HG03103 (cell line): ENCODE data around the gene TRABD.

Experiments
- ATAC-seq: cut with Tn5 transposase; IDR thresholded peaks from one replicate; pipeline ENCODE4 v1.9.1; 2021; ENCODE audit warnings: low read depth; ENCODE audit not compliant: unreplicated experiment

Gene TRABD

DNA sequence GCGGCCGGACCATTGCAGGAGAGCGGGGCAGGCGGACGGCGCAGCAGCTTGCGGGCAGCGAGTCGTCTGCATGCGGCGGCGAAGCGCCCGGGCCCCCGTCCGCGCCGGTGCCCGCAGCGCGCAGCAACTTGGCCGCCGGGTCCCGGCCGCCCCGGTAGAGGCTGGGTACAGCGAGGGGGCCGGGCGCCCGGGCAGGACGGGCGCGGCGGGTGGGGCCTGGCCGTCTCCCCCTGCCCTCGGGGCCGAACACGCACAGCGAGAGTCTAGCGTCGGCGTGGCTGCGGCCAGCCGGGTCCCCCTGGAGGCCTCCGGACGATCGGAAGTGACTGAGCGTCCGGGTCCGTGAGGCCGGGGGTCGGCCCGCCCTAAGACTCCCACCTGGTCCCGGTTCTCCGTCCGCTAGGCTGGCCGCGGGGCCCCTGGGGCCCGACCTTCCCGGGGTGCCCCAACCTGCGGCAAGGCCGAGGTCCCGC lies 775 bp upstream of the TRABD start:
- ATAC-seq: no peak

DNA sequence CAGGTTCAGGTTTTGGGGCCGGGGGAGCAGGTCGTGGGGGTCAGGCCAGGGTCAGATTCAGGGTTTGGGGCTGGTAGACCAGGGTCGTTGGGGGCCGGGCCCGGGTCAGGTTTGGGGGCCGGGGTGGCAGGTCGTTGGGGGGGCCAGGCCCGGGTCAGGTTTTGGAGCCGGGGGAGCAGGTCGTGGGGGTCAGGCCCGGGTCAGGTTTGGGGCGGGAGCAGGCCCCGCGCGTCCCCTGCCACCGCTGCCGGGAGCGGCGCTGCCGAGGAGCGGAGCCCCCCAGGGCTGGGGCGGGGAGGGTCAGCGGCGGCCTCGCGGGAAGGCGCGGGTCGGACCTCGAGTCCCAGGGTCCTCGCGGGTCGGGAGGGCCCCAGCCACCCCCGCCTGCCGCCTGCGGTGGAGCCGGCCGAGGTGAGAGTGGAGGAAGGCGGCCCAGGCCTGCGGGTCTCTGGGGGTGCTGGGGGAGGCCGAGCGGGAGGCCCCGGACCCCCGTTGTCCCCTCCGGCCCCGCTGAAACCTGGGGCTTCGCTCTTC lies 535 bp downstream of the TRABD start:
- ATAC-seq: no peak

DNA sequence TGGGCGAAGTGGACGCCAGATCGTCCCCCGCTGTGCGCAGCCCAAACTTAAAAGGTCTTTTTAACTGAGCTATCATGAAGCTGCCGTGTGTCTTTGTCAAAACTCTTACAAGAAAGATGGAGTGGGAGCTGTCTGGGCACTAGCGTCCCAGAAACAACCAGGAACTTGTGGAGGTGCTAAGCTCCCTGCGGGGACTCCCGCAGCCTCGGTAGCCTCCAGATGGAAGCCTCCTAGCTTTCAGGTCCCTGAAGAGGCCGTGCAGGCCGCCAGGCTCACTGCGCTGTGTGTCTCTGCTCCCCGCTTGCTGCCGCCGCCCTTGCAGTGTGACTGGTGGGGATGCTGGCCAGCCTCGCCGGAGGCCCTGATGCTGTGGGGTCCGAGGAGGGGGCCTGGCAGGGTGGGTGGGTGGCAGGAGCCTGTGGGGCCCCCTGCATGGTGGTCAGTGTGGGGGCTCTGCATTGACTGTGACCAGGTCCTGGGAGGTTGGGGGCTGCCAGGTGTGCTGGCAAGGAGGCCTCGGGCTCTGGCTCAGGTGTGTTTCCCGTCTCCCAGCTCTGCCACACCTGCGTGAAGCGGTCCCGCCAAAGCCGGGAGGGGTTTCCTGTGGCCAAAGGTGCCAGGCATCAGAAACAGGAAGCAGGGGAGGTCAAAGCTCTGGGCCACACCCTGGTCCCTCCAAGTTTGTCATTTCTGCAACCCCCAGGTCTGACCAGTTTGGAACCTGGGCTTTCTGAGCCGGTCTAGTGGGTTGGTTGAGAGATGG lies 1.2 kb downstream of the TRABD start:
- ATAC-seq: no peak

DNA sequence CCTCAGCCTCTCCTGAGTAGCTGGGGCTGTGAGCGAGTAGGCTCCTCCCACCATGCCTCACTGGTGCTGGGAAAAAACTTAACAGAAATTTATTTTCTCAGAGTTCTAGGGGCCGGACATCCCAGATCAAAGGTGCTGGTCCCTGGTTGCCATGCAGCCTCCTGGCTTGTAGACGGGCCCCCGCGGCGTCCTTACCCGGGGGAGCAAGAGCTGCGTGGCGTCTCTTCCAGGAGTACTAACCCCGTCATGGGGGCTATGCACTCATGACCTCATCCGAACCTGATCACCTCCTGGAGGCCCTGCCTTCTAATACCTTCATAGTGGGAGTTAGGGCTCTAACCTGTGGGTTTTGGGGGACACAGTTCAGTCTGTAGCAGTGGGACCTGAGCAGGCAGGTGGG lies 2.6 kb downstream of the TRABD start:
- no peak for ATAC-seq

DNA sequence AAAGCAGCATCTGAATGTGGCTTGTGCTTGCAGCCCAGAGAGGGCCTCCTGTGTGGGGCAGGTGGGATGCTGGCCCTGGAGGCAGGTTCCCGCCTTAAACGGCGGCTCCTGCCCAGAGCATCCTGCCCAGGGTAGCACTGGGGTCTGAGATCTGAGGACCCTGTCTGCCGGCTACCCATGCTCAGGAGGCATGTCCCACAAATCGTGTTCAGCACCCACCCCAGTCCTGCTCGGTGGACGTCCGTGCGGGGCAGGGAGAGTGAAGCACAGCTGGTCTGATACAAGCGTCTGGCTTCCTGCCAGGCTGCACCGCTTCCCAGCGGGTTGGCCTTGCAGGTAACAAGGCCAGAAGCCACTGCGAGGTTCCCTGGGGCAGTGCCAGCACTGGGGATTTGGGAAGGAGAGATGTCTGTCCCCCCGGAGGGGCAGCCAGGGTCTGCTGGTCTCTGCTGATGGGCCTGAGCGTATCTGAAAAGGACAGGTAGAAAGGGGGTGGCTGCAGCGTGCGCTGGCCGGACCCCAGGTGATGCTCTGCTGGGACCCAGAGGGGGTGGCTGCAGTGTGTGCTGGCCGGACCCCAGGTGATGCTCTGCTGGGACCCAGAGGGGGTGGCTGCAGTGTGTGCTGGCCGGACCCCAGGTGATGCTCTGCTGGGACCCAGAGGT lies 3.6 kb downstream of the TRABD start:
- no peak for ATAC-seq

DNA sequence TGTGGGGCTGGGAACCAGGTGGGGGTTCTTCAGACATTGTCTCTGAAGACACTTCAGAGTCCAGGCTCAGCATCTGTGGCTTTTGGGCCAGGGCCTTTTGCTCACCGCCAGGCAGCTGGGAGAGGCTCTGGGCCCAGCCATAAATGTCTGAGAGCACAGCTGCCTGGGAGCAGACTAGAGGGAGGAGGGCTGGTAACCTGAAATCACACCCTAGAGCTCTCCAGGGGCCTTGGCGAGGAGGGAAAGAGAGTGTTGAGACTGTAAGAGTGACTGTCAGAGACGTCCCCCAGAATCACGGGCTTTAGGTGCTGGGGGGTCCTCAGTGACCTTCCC lies 4.1 kb downstream of the TRABD start:
- no peak for ATAC-seq

DNA sequence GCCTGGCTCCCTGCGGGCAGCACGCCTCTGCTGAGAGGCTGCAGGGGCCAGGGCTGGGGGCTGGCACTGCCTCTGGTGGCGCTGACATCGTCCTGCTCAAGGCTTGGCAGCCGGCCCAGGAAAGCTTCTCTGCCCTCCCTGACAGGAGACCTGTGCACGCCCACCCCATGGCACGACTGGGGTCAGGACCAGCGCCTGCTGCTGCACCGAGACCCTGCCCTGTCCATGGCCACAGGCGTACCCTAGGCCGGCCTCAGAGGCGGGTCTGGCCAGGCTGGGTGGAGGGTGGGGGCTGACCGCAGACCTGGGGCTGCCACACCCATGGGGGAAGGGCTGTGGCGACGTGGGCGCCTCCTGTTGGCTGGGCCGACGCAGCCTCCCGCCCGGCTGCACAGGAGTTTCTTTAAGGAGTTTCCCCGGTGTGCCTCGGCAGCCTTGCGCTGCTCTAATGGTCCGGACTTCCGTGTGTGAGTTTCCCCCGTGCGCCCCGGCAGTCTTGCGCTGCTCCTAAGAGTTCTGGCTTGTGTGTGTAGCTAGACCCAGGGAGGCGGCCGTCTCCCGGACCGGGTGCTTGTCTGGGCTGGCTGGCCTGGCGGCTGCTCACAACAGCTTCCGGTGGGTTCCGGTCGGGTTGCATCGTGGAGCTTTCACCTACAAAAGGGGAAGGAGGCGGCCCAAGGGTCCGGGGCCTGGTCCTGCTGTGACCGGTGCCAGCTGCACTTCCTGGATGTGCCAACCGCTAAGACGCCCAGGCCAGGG lies 4.6 kb downstream of the TRABD start:
- no peak for ATAC-seq

DNA sequence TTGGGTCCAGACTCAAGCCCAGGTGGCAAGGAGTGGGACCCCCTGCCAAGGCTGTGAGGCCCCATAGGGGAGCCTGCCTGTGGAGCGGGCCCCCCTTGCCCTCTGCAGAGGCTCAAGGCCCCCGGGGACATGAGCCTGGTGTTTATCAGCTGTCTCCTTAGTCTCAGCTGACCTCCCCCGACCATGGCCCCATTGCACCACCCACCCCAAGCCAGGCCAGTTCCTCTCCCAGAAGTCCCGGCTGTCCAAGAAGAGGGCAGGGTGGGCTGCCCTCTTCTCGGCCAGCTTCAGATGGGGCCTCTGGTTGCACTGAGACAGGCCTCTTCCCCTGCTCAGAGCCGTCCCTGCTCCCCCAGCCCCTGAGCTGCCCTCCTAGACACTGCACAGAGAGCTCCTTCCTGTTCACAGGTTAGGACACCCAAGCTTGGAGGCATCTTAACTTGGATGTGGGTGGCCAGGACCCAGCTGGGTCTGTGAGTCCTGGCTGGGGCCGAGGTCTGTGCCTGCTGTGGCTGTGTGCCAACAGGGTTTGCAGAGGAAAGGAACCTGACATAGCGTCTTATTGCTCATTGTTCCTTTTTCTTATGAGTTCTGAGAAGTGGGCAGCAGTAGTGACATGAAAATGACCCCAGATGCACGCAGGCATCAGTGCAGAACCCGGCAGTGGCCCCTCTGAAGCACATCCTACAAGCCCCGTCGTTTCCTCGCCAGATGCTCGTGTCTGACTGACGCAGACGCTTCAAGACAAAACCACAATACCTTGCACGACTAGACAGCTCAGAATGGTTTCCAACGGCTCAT lies 5.4 kb downstream of the TRABD start:
- no peak for ATAC-seq

DNA sequence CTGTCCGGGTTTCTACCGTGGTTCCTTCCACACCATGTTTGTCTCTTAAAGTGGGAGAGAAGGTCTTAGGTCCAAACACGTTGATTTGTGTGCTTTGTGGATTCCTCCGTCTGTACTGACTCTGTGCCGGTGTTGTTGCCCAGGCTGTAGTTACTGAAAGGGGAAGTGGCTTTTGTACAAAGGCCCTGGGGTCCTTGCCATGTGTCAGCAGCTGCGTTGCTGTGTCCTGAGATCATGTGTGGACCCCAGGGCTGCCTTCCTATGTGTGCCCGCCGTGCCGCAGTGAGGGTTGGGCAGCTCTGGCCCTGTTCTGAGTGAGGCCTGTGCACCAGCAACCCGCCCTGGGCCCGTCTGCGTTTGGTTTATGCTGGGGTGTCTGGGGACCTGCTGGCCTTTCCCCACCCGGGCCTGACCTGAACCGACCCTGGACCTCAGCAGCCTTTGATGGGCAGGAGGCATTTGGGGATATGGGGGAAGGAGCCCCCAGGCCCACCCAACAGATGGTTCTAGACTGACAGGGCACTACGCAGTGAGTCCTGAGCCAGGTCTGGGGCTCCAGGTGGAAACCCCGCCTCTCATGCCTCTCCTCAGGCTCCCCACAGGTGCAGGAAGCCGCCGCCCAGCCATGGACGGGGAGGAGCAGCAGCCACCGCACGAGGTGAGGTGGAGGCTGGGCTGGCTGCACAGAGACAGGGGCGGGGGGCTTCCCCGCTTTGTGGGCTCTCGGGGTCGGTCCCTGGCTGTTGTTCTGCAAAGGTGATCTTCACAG lies 6.9 kb downstream of the TRABD start:
- ATAC-seq: no peak

DNA sequence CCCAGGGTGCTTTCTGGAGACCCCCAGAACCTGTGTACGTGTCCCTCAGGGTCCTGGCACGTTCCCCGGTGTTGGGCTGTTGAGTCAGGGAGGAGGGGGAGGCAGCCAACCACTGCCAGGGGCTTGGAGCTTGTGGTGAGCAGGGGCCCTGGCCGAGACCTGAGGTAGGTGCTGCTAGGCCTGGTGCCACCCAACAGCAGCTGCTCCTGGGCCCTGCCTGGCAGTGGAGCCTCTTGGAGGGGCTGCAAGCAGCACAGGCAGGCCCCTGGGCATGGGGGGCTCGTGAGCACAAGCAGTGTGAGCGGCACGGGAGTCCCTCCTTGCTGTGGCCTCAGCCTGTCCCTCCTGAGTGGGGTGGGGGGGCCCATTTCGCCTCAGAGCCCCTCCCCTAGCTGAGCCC lies 7.9 kb downstream of the TRABD start:
- ATAC-seq: no peak

DNA sequence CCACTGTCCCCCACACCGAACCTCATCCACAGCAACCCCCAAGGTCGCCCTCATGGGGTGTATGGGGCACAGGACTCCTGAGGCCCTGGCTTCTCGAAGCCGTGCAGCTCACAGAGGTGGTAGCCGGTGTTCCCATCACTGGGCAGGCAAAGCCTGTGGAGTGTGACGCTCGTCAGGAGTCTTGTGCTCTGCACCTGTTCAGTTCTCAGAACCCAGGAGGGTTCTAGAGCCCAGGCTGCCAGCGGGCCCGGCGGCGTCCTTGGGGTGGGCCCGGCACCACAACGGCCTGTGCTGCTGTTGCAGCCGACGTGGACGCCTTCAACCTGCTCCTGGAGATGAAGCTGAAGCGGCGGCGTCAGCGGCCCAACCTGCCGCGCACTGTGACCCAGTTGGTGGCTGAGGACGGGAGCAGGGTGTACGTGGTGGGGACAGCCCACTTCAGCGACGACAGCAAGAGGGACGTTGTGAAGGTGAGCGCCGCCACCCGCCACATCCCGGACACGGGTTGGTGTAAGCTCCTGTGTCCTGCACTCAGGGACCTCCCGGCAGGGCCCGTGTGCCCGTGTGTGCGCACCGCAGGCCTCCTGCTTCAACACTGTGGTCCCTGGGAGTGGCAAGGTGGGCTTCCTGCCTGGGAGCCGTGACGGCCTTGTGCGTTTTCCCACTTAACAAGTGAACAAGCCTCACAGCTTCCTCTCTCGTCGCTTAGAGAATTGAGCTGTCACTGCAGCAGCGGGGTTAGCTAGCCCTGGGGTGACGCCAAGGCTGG lies 8.5 kb downstream of the TRABD start:
- ATAC-seq: no peak

DNA sequence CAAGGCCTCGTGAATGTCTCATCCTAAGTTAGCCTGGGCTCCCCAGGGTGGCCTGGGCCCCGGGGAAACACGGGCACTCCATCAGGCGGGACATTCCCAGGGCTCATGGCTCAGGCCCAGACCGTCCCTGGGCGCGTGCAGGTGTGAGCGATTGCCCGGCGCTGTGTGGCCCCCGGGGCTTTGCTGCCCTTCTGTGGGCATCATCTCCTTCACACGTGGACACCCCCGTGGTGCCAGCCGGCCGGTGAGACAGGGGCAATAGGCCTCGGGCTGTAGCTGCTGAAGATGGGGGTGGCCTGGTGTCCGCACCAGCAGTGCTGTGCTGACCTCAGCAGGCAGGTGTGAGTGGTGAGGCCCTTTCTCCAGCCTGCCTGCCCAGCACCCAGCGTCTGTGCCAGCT lies 10.5 kb downstream of the TRABD start:
- ATAC-seq: no peak

DNA sequence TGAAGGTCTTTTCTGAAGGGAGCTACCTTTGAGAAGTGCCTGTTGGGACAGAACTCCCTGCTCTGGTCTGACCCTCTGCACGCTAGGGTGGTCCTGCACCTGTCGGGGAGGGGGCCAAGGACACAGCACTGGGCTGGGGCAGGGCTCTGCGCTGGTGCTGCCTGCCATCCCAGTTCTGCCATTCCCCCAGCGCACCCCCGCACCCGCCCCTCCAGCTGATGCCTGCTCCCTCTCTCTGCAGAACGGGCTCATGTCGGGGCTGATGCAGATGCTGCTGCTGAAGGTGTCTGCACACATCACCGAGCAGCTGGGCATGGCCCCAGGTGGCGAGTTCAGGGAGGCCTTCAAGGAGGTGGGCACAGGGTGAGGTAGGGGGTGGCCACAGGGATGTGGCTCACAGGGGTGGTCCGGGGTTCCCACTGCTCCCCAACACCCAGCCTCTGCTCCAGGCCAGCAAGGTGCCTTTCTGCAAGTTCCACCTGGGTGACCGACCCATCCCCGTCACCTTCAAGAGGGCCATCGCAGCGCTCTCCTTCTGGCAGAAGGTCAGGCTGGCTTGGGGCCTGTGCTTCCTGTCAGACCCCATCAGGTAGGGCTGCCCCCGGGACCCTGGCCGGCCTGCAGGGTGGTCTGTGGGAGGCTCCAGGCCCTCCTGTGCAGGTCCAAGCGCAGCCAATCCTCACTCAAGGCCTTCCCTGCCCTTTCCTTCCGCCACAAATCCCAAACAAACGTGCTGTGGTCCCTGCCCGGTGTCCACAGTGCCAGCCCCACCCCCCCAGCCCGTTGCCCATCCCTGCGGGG lies 11.5 kb downstream of the TRABD start:
- no peak for ATAC-seq

DNA sequence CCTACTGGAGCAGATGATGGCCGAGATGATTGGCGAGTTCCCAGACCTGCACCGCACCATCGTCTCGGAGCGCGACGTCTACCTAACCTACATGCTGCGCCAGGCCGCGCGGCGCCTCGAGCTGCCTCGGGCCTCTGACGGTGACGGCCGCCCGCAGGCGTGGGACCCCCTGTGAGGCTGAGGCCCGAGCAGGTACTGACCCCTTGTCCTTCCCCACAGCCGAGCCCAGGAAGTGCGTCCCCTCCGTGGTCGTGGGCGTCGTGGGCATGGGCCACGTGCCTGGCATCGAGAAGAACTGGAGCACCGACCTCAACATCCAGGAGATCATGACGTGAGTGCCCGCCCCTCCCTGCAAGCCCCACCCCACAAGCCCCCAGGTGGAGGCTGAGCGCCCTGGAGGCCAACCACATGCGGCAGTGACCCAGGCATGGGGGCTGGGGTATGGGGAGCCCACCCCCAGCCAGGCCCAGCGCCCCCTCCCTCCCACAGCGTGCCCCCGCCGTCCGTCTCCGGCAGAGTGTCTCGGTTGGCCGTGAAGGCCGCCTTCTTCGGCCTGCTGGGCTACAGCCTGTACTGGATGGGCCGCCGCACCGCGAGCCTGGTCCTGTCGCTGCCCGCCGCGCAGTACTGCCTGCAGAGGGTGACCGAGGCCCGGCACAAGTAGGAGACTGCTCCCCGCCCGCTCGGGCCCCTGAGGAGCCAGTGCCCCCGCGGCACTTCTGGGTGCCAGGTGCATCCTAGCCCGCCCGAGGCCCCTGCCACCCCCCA lies 12.3 kb downstream of the TRABD start:
- no peak for ATAC-seq

DNA sequence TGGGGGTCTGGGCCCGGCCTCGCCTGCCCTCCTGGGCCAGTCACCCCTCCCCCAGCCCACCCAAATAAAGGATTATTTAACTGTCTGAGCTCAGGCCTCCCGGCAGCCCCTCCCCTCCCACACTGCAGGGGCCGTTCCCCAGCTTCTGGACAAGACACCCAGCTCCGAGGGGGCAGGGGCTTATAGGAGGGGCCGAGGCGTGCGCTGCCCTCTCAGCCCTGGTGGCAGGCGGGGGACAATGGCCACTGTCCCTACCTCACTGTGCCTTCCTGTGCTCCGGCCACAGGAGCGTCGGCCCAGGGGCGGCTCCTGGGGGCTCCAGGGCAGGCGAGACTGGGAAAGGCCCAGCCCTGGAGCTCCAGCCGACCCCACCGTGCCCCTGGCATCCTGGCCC lies 12.9 kb downstream of the TRABD start:
- ATAC-seq: no peak

DNA sequence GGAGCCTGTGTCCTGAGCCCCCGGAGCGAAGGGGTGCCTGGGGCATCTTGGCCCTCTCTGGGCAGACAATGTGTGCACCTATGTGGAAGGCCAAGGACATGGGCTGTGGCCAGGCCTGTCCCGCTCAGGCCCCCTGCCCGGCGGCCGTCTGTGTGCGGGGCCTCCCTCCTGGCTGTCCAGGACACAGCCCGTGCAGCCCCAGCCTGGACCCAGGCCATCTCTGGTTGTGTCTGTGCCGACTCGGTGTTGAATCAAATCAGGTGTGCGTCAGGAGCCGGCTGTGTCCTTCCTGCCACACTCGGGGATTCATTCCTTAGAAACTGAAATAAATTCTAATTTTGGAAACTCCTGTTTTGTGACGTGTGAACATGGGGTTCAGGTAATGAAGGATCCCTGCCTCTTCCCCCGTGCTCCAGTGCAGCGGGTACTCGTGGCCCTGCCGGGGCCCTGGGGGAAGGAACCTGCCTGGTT lies 13.6 kb downstream of the TRABD start:
- ATAC-seq: no peak

DNA sequence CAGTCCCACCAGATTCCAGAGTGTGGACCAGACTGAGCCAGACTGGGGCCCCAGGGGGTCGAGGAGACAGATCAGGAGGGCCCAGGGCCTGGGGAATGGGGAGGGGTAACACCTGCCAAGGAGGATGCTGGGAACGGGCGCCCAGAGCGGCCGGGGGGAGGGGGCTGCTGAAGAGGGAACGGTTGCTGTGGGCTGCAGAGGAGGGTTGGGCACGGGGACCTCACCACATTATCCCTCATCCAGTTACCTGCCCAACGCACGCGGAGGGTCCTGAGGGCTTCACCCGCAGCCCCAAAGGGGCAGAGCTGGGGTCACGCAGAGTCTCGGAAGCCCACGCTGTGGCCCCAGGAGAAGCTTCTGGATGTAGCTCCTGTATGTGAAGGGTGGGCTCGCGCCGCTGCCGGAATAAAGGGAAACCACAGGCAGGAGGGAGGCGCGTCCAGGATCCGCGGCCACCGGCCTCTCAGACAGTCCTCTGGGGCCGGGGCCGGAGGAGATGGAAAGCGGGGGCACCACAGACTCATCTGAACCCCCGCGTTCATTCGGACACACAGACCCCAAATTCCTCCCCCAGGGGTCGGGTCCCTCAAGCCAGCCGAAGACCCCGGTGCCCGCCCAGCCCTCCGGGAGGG lies 14.2 kb downstream of the TRABD start:
- no peak for ATAC-seq
